Measurements from ENCODE around the gene FOXF1. TPM values are rescaled to one million over a fixed set of nuclear protein-coding genes. Genes with fewer than 3 reads are reported as not detected.

Gene FOXF1
- total and polyA plus RNA-seq, 2 experiments from 2014 or later, result 1.5 to 4.2 TPM

DNA sequence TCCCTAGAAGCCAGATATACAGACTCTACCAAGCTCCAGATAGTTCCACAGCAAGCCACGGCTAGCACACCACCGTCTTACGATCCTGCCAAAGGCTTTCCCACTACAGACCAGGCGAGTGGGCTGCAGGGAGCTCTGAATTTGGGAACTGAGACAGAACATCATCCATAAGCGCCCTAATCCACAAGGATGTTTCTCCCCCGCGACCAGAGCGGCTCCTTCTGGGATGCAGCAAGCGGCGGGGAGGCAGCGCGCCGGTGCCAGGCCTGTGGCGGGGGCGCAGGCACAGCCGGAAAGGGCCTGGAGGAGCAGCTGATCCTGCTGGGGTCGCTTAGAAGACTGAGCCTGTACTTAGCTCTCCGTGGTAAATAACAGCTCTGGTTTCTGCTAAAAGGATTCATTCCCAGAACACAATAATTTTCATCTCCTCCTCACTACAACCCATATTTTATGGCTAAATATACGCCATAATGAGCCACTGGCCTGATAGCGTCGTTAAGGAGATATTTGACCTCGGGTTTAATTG is 16.2 kb upstream of the FOXF1 start:
- no peak for TF ChIP-seq EZH2 (IDR thresholded peaks at IDR 0.05; ENCODE audit: insufficient read depth, poor library complexity, severe bottlenecking)
- no peak for TF ChIP-seq EZH2phosphoT487 (IDR thresholded peaks at IDR 0.05; ENCODE audit: insufficient read depth, low read depth)
- Histone ChIP-seq H3F3A (ENCODE audit: insufficient read depth) (peaks cover 12% of the 10 kb centered on the region; the same call in 1 of the 2 replicates), H3K27me3 (replicated peaks; ENCODE audit: insufficient read depth) (peaks cover 97% of the 10 kb centered on the region), H3K9me2 (ENCODE audit: insufficient read depth) (no peaks in the 10 kb centered on the region), H3K4me2 (ENCODE audit: unreplicated experiment) (no peak overlapping the region), H3K4me3 (no peak overlapping the region), H4K20me1 (ENCODE audit: insufficient read depth) (no peaks in the 10 kb centered on the region), H3K9me3 (ENCODE audit: low read depth) (no peaks in the 10 kb centered on the region), H3K9ac (no peak overlapping the region), H2AFZ (no peak overlapping the region), H3K4me1 (ENCODE audit: insufficient read depth) (no peaks in the 10 kb centered on the region), H3K79me2 (ENCODE audit: insufficient read depth) (no peaks in the 10 kb centered on the region), H3K36me3 (ENCODE audit: low read depth) (no peaks in the 10 kb centered on the region), H3K27ac (no peak overlapping the region)
- in situ Hi-C loops (cut with MboI), result no loop called here
- 14 to 17% methylated on average over 19 to 22 of the region's 22 CpGs for WGBS, 2 experiments (ENCODE audit: low coverage in 1 of 2, low lambda C conversion rate in 2 of 2, missing lambda C conversion rate in 2 of 2)
- DNase-seq, result no peak

- no peaks in the 10 kb centered on the region for H3K36me3 ChIP-seq (ENCODE audit: low read depth)
- 7% methylated on average over 51 to 54 of the region's 54 CpGs for WGBS, 2 experiments (ENCODE audit: low coverage in 1 of 2, low lambda C conversion rate in 2 of 2, missing lambda C conversion rate in 2 of 2)
- H3K27ac ChIP-seq, result no peak overlapping the region
- TF ChIP-seq EZH2 (IDR thresholded peaks at IDR 0.05; ENCODE audit: insufficient read depth, poor library complexity, severe bottlenecking) (no peak), EZH2phosphoT487 (IDR thresholded peaks at IDR 0.05; ENCODE audit: insufficient read depth, low read depth) (0 out of 2 replicates have a peak, but pooled peaks have one; percentile 1)
- H4K20me1 ChIP-seq (ENCODE audit: insufficient read depth), result no peaks in the 10 kb centered on the region
- H3K9me2 ChIP-seq (ENCODE audit: insufficient read depth), result no peaks in the 10 kb centered on the region
- H3K4me2 ChIP-seq (ENCODE audit: unreplicated experiment), result no peak overlapping the region
- H3K9ac ChIP-seq, result no peak overlapping the region
- H3F3A ChIP-seq (ENCODE audit: insufficient read depth), result peaks cover 12% of the 10 kb centered on the region; the same call in 1 of the 2 replicates
- H3K27me3 ChIP-seq (replicated peaks; ENCODE audit: insufficient read depth), result peaks cover 97% of the 10 kb centered on the region
- H3K4me1 ChIP-seq (ENCODE audit: insufficient read depth), result no peaks in the 10 kb centered on the region
- H3K4me3 ChIP-seq, result no peak overlapping the region
- DNase-seq, result no peak
- no peaks in the 10 kb centered on the region for H3K79me2 ChIP-seq (ENCODE audit: insufficient read depth)
- no peaks in the 10 kb centered on the region for H3K9me3 ChIP-seq (ENCODE audit: low read depth)
- no peak overlapping the region for H2AFZ ChIP-seq
- in situ Hi-C loops (cut with MboI), result no loop called here
Measured at GRCh38 chr16:86494565-86495356, 15.6 kb upstream of the FOXF1 start.

DNA sequence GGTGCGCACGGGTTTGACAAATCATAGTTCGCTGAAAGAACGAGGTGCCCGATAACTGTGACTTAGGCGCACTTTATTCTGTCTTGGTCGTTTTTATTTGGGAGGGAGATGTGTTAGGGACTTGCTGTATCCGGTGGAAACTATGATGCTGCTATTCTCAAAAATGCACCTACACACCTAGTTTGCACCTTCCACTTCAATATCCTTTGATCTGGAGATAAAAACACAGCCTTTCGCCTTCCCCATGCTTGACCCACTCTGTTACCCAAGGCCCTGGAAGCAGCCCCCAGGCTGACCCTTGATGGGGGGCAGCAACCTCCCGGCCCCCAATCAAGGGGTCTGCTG is 15.0 kb upstream of the FOXF1 start:
- no peak overlapping the region for H3K4me2 ChIP-seq (ENCODE audit: unreplicated experiment)
- H3K4me1 ChIP-seq (ENCODE audit: insufficient read depth), result no peaks in the 10 kb centered on the region
- DNase-seq, result no peak
- H3K79me2 ChIP-seq (ENCODE audit: insufficient read depth), result no peaks in the 10 kb centered on the region
- H2AFZ ChIP-seq, result no peak overlapping the region
- in situ Hi-C loops (cut with MboI), result no loop called here
- H3K27me3 ChIP-seq (replicated peaks; ENCODE audit: insufficient read depth), result peaks cover 97% of the 10 kb centered on the region
- H4K20me1 ChIP-seq (ENCODE audit: insufficient read depth), result no peaks in the 10 kb centered on the region
- no peaks in the 10 kb centered on the region for H3K9me3 ChIP-seq (ENCODE audit: low read depth)
- no peaks in the 10 kb centered on the region for H3K9me2 ChIP-seq (ENCODE audit: insufficient read depth)
- WGBS, 2 experiments (ENCODE audit: low coverage in 1 of 2, low lambda C conversion rate in 2 of 2, missing lambda C conversion rate in 2 of 2), result 25 to 29% methylated on average over 10 of the region's 10 CpGs
- no peaks in the 10 kb centered on the region for H3K36me3 ChIP-seq (ENCODE audit: low read depth)
- peaks cover 12% of the 10 kb centered on the region; the same call in 1 of the 2 replicates for H3F3A ChIP-seq (ENCODE audit: insufficient read depth)
- no peak overlapping the region for H3K9ac ChIP-seq
- TF ChIP-seq EZH2phosphoT487 (IDR thresholded peaks at IDR 0.05; ENCODE audit: insufficient read depth, low read depth) (no peak), EZH2 (IDR thresholded peaks at IDR 0.05; ENCODE audit: insufficient read depth, poor library complexity, severe bottlenecking) (no peak)
- no peak overlapping the region for H3K4me3 ChIP-seq
- H3K27ac ChIP-seq, result no peak overlapping the region

GRCh38 chr16:86495756-86496261 is 14.5 kb upstream of the FOXF1 start:
- Histone ChIP-seq H3K4me2 (ENCODE audit: unreplicated experiment) (no peak overlapping the region), H3K27me3 (replicated peaks; ENCODE audit: insufficient read depth) (peaks cover 97% of the 10 kb centered on the region), H3F3A (ENCODE audit: insufficient read depth) (peaks cover 10% of the 10 kb centered on the region; the same call in 1 of the 2 replicates), H4K20me1 (ENCODE audit: insufficient read depth) (no peaks in the 10 kb centered on the region), H3K9me2 (ENCODE audit: insufficient read depth) (no peaks in the 10 kb centered on the region), H3K4me3 (no peak overlapping the region), H3K79me2 (ENCODE audit: insufficient read depth) (no peaks in the 10 kb centered on the region), H3K27ac (no peak overlapping the region), H3K4me1 (ENCODE audit: insufficient read depth) (no peaks in the 10 kb centered on the region), H3K36me3 (ENCODE audit: low read depth) (no peaks in the 10 kb centered on the region), H3K9ac (no peak overlapping the region), H3K9me3 (ENCODE audit: low read depth) (no peaks in the 10 kb centered on the region), H2AFZ (no peak overlapping the region)
- peak; percentile 90 for TF ChIP-seq EZH2 (IDR thresholded peaks at IDR 0.05; ENCODE audit: insufficient read depth, poor library complexity, severe bottlenecking)
- peak; percentile 72 for TF ChIP-seq EZH2phosphoT487 (IDR thresholded peaks at IDR 0.05; ENCODE audit: insufficient read depth, low read depth)
- DNase-seq, result no peak
- 15 to 16% methylated on average over 16 of the region's 16 CpGs for WGBS, 2 experiments (ENCODE audit: low coverage in 1 of 2, low lambda C conversion rate in 2 of 2, missing lambda C conversion rate in 2 of 2)
- in situ Hi-C loops (cut with MboI), result no loop called here
